HG03280 (cell line): ENCODE measurements around the gene COL13A1.

Source experiments
- ATAC-seq: cut with Tn5 transposase; IDR thresholded peaks from one replicate; pipeline ENCODE4 v1.9.1; 2021; ENCODE audit warnings: mild to moderate bottlenecking, moderate library complexity; ENCODE audit not compliant: unreplicated experiment

COL13A1 gene

DNA sequence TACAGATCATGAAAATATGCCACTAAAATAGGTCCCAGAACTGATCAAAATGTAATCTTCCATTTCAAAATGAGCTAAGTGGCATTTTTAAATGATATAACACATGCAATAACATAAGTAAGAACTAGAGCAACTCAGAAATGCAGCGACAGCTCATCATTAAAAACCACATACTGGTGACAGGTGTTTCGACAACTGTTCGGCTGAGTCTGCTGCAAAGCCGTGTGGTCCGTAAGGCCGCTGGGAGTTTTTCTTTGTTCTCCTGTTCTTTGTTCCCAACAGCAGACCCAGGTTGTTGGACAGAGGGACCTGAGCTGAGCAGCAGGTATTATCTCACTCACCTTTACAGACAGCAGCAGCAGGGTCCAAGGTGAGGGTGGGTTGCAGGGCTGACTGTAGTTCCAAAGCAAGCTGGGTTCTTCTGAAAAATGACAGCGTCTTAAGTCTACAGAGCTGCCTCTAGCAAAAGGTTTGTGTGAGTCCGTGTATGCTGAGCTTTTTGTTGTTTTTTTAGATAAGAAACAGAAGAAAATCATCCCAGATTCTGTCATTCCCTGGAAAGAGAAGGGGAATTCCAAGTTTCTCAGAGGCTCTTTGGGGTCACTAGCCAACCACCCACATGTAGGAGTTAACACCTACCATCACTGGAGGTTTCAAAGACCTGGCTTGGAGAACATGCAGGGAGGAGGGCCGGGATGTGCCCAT is 205.6 kb downstream of the COL13A1 start:
- no peak for ATAC-seq
